ENCODE measurements around the gene ID2. TPM values are rescaled to one million over a fixed set of nuclear protein-coding genes. Genes with fewer than 3 reads are reported as not detected.

Gene ID2
- total and polyA plus RNA-seq, 2 of the 13 experiments (the other 11 are each of a cell fraction or from before 2014, with no cell fraction given) = 214 to 719 TPM

DNA sequence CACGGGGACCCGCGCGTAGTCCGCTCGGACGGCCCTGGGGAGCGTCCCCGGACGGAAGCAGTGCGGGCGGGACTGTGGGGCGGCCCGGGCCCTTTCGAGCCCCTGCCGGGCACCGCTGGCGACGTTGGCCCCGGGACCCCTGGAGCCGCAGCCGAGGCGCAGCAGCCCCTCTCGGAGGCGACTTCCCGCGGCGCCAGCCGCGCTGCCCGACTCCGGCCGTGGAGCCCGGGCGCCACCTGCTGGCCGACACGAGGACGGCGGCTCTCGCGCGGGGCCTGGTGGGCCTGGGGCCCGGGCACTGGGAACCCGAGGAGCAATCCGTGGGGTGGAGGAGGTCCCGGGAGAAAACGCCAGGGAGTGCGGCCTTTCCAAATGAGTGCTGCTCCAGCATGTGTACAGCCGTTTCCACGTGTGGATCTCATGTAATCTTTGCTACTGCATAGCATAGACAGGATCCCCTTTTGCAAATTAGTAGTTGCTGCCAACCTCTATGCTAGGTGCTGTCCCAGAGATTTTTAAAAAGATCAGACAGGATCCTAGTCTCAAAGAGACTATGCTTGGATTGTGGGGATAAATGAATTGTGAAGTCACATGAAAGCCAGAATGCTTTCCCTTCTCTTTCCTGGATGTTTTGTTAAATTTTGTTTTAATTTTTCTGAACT is 4.0 kb downstream of the ID2 start (continued):
- TF ChIP-seq, protein P1, sequence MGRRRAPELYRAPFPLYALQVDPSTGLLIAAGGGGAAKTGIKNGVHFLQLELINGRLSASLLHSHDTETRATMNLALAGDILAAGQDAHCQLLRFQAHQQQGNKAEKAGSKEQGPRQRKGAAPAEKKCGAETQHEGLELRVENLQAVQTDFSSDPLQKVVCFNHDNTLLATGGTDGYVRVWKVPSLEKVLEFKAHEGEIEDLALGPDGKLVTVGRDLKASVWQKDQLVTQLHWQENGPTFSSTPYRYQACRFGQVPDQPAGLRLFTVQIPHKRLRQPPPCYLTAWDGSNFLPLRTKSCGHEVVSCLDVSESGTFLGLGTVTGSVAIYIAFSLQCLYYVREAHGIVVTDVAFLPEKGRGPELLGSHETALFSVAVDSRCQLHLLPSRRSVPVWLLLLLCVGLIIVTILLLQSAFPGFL (CRISPR knock-in tag; IDR thresholded peaks at IDR 0.05) = 0 out of 2 replicates have a peak, but pooled peaks have one; percentile 19
- no peak; the same call in 1 of the 2 replicates for TF ChIP-seq ZNF709 (CRISPR knock-in tag; IDR thresholded peaks at IDR 0.05)
- TF ChIP-seq, protein P2, sequence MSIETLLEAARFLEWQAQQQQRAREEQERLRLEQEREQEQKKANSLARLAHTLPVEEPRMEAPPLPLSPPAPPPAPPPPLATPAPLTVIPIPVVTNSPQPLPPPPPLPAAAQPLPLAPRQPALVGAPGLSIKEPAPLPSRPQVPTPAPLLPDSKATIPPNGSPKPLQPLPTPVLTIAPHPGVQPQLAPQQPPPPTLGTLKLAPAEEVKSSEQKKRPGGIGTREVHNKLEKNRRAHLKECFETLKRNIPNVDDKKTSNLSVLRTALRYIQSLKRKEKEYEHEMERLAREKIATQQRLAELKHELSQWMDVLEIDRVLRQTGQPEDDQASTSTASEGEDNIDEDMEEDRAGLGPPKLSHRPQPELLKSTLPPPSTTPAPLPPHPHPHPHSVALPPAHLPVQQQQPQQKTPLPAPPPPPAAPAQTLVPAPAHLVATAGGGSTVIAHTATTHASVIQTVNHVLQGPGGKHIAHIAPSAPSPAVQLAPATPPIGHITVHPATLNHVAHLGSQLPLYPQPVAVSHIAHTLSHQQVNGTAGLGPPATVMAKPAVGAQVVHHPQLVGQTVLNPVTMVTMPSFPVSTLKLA (IDR thresholded peaks at IDR 0.05) = no peak
- no peak; the same call in 1 of the 2 replicates for TF ChIP-seq MED1 (CRISPR knock-in tag; IDR thresholded peaks at IDR 0.05)
- TF ChIP-seq, protein P3, sequence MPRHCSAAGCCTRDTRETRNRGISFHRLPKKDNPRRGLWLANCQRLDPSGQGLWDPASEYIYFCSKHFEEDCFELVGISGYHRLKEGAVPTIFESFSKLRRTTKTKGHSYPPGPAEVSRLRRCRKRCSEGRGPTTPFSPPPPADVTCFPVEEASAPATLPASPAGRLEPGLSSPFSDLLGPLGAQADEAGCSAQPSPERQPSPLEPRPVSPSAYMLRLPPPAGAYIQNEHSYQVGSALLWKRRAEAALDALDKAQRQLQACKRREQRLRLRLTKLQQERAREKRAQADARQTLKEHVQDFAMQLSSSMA (CRISPR knock-in tag; IDR thresholded peaks at IDR 0.05) = peak; percentile 90
- peak; percentile 73; the same call in 1 of the 2 replicates for TF ChIP-seq RELA (CRISPR knock-in tag; IDR thresholded peaks at IDR 0.05)
- peak; percentile 44; the same call in 1 of the 2 replicates for TF ChIP-seq ZNF768 (CRISPR knock-in tag; IDR thresholded peaks at IDR 0.05)
- TF ChIP-seq MYNN (CRISPR knock-in tag; IDR thresholded peaks at IDR 0.05; ENCODE audit: low read depth) = no peak
- no peak for TF ChIP-seq ZNF3 (CRISPR knock-in tag; IDR thresholded peaks at IDR 0.05)
- TF ChIP-seq, protein P4, sequence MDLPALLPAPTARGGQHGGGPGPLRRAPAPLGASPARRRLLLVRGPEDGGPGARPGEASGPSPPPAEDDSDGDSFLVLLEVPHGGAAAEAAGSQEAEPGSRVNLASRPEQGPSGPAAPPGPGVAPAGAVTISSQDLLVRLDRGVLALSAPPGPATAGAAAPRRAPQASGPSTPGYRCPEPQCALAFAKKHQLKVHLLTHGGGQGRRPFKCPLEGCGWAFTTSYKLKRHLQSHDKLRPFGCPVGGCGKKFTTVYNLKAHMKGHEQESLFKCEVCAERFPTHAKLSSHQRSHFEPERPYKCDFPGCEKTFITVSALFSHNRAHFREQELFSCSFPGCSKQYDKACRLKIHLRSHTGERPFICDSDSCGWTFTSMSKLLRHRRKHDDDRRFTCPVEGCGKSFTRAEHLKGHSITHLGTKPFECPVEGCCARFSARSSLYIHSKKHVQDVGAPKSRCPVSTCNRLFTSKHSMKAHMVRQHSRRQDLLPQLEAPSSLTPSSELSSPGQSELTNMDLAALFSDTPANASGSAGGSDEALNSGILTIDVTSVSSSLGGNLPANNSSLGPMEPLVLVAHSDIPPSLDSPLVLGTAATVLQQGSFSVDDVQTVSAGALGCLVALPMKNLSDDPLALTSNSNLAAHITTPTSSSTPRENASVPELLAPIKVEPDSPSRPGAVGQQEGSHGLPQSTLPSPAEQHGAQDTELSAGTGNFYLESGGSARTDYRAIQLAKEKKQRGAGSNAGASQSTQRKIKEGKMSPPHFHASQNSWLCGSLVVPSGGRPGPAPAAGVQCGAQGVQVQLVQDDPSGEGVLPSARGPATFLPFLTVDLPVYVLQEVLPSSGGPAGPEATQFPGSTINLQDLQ (CRISPR knock-in tag; IDR thresholded peaks at IDR 0.05) = 0 out of 2 replicates have a peak, but pooled peaks have one; percentile 76
- TF ChIP-seq RCOR2 (CRISPR knock-in tag; IDR thresholded peaks at IDR 0.05) = no peak
- no peak for TF ChIP-seq ZNF75D (CRISPR knock-in tag; IDR thresholded peaks at IDR 0.05; ENCODE audit: borderline replicate concordance)
- TF ChIP-seq, protein P5, sequence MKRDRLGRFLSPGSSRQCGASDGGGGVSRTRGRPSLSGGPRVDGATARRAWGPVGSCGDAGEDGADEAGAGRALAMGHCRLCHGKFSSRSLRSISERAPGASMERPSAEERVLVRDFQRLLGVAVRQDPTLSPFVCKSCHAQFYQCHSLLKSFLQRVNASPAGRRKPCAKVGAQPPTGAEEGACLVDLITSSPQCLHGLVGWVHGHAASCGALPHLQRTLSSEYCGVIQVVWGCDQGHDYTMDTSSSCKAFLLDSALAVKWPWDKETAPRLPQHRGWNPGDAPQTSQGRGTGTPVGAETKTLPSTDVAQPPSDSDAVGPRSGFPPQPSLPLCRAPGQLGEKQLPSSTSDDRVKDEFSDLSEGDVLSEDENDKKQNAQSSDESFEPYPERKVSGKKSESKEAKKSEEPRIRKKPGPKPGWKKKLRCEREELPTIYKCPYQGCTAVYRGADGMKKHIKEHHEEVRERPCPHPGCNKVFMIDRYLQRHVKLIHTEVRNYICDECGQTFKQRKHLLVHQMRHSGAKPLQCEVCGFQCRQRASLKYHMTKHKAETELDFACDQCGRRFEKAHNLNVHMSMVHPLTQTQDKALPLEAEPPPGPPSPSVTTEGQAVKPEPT (CRISPR knock-in tag; IDR thresholded peaks at IDR 0.05; ENCODE audit: low read depth) = no peak; the same call in 1 of the 2 replicates
- TF ChIP-seq ZNF121 (CRISPR knock-in tag; IDR thresholded peaks at IDR 0.05) = no peak
- TF ChIP-seq, protein P6, sequence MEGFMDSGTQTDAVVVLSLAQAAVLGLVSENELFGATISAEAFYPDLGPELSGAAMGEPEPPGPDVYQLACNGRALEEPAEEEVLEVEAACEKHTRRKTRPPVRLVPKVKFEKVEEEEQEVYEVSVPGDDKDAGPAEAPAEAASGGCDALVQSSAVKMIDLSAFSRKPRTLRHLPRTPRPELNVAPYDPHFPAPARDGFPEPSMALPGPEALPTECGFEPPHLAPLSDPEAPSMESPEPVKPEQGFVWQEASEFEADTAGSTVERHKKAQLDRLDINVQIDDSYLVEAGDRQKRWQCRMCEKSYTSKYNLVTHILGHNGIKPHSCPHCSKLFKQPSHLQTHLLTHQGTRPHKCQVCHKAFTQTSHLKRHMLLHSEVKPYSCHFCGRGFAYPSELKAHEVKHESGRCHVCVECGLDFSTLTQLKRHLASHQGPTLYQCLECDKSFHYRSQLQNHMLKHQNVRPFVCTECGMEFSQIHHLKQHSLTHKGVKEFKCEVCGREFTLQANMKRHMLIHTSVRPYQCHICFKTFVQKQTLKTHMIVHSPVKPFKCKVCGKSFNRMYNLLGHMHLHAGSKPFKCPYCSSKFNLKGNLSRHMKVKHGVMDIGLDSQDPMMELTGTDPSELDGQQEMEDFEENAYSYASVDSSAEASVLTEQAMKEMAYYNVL (CRISPR knock-in tag; IDR thresholded peaks at IDR 0.05; ENCODE audit: borderline replicate concordance) = no peak
- TF ChIP-seq ZNF292 (CRISPR knock-in tag; IDR thresholded peaks at IDR 0.05; ENCODE audit: borderline replicate concordance, low read depth) = no peak
- peak in 1 of 2 experiments; percentile 48; a peak in 1 of 4 replicates for TF ChIP-seq KLF16 (CRISPR knock-in tag; IDR thresholded peaks at IDR 0.05)
- no peak for TF ChIP-seq HDAC2 (CRISPR knock-in tag; IDR thresholded peaks at IDR 0.05)

Measured in HepG2 (cell line).